Activated naive CD8-positive, alpha-beta T cell treated with anti-CD3 and anti-CD28 coated beads, Interleukin-2, amount 50 U/mL, for 24 hours (primary cell): Measurements from ENCODE around the gene PPP2R5E.
A peak's percentile ranks its signal among the peaks of the same experiment; 100 is the strongest.
"Not testable (repeated sequence)": the region's sequence is repeated elsewhere in the genome, so short reads cannot be mapped to it uniquely, and the experiment has no call there.

Experiments
- ATAC-seq: fragments of 150-1000 bp; cut with Tn5 transposase; one replicate; pipeline ENCODE4 v1.10.0; 2021
- DNase-seq: peaks from one replicate; pipeline ENCODE4 v3.0.0; 2021
- H3K27ac Mint-ChIP-seq: one replicate; pipeline ENCODE4 v1.8.0; 2021; ENCODE audit warnings: mild to moderate bottlenecking, mixed read lengths
- H3K27me3 Mint-ChIP-seq: one replicate; pipeline ENCODE4 v1.8.0; 2021; ENCODE audit warnings: mixed read lengths
- H3K36me3 Mint-ChIP-seq: one replicate; pipeline ENCODE4 v1.8.0; 2021; ENCODE audit warnings: low read depth, mixed read lengths
- H3K4me1 Mint-ChIP-seq: one replicate; pipeline ENCODE4 v1.8.0; 2021; ENCODE audit warnings: mixed read lengths
- H3K4me3 Mint-ChIP-seq: one replicate; pipeline ENCODE4 v1.8.0; 2021; ENCODE audit warnings: mild to moderate bottlenecking, moderate library complexity, mixed read lengths
- H3K9me3 Mint-ChIP-seq: one replicate; pipeline ENCODE4 v1.8.0; 2021; ENCODE audit warnings: mixed read lengths

PPP2R5E gene

GRCh38 chr14:63543826-63544406 lies 739 bp upstream of the PPP2R5E start:
- Mint-ChIP-seq H3K27me3 (peaks cover 2% of the 10 kb centered on the region), H3K27ac (peak overlapping the region; percentile 88), H3K9me3 (no peaks in the 10 kb centered on the region), H3K4me3 (peak overlapping the region; percentile 94), H3K4me1 (peaks cover 27% of the 10 kb centered on the region), H3K36me3 (peaks cover 18% of the 10 kb centered on the region)
- ATAC-seq (peak; percentile 18), DNase-seq (no peak)

GRCh38 chr14:63542231-63542999 lies 762 bp downstream of the PPP2R5E start:
- Mint-ChIP-seq H3K4me1 (peaks cover 29% of the 10 kb centered on the region), H3K27ac (peak overlapping the region; percentile 39), H3K36me3 (peaks cover 23% of the 10 kb centered on the region), H3K9me3 (no peaks in the 10 kb centered on the region), H3K4me3 (peak overlapping the region; percentile 94), H3K27me3 (peaks cover 2% of the 10 kb centered on the region)
- DNase-seq (peak; percentile 8), ATAC-seq (no peak)

GRCh38 chr14:63535918-63536317 lies 7.3 kb downstream of the PPP2R5E start:
- Mint-ChIP-seq H3K27ac (no peak overlapping the region), H3K36me3 (peaks cover 45% of the 10 kb centered on the region), H3K4me1 (peaks cover 9% of the 10 kb centered on the region), H3K27me3 (no peaks in the 10 kb centered on the region), H3K4me3 (no peak overlapping the region), H3K9me3 (no peaks in the 10 kb centered on the region)
- ATAC-seq (no peak), DNase-seq (no peak)

GRCh38 chr14:63533474-63533873 lies 9.7 kb downstream of the PPP2R5E start:
- H3K36me3 Mint-ChIP-seq, result peaks cover 41% of the 10 kb centered on the region
- DNase-seq (no peak), ATAC-seq (no peak)
- H3K9me3 Mint-ChIP-seq, result no peaks in the 10 kb centered on the region
- no peaks in the 10 kb centered on the region for H3K27me3 Mint-ChIP-seq
- H3K4me3 Mint-ChIP-seq, result no peak overlapping the region
- peaks cover 7% of the 10 kb centered on the region for H3K4me1 Mint-ChIP-seq
- no peak overlapping the region for H3K27ac Mint-ChIP-seq

- ATAC-seq, result peak; percentile 69
- H3K27me3 Mint-ChIP-seq, result no peaks in the 10 kb centered on the region
- peaks cover 3% of the 10 kb centered on the region for H3K9me3 Mint-ChIP-seq
- no peak overlapping the region for H3K4me3 Mint-ChIP-seq
- DNase-seq, result no peak
- H3K36me3 Mint-ChIP-seq, result peaks cover 26% of the 10 kb centered on the region
- peak overlapping the region; percentile 30 for H3K27ac Mint-ChIP-seq
- peaks cover 17% of the 10 kb centered on the region for H3K4me1 Mint-ChIP-seq
Measured at GRCh38 chr14:63524537-63525155, 18.5 kb downstream of the PPP2R5E start.

GRCh38 chr14:63523735-63524426 lies 19.3 kb downstream of the PPP2R5E start:
- Mint-ChIP-seq H3K4me3 (no peak overlapping the region), H3K27ac (peak overlapping the region; percentile 30)
- ATAC-seq, result no peak

GRCh38 chr14:63522511-63522910 lies 20.7 kb downstream of the PPP2R5E start:
- H3K4me3 Mint-ChIP-seq, H3K9me3 Mint-ChIP-seq, H3K27me3 Mint-ChIP-seq, H3K27ac Mint-ChIP-seq, ATAC-seq, DNase-seq: not testable (repeated sequence)
- Mint-ChIP-seq H3K36me3 (peaks cover 21% of the 10 kb centered on the region), H3K4me1 (peaks cover 17% of the 10 kb centered on the region)

More at GRCh38 chr14:63523735-63524426, 19.3 kb downstream of the PPP2R5E start:
- Mint-ChIP-seq H3K36me3 (peaks cover 23% of the 10 kb centered on the region), H3K27me3 (no peaks in the 10 kb centered on the region), H3K9me3 (peaks cover 3% of the 10 kb centered on the region), H3K4me1 (peaks cover 17% of the 10 kb centered on the region)
- DNase-seq, result no peak

GRCh38 chr14:63517354-63517753 lies 25.8 kb downstream of the PPP2R5E start:
- ATAC-seq, result no peak
- peaks cover 26% of the 10 kb centered on the region for H3K4me1 Mint-ChIP-seq

GRCh38 chr14:63515240-63515639 lies 27.9 kb downstream of the PPP2R5E start:
- Mint-ChIP-seq H3K27ac (no peak overlapping the region), H3K4me1 (peaks cover 44% of the 10 kb centered on the region), H3K4me3 (no peak overlapping the region), H3K27me3 (no peaks in the 10 kb centered on the region), H3K9me3 (no peaks in the 10 kb centered on the region), H3K36me3 (peaks cover 12% of the 10 kb centered on the region)
- no peak for ATAC-seq
- no peak for DNase-seq

More at GRCh38 chr14:63517354-63517753, 25.8 kb downstream of the PPP2R5E start:
- no peak for DNase-seq
- H3K9me3 Mint-ChIP-seq, result no peaks in the 10 kb centered on the region
- no peak overlapping the region for H3K4me3 Mint-ChIP-seq
- H3K27me3 Mint-ChIP-seq, result no peaks in the 10 kb centered on the region
- peaks cover 12% of the 10 kb centered on the region for H3K36me3 Mint-ChIP-seq
- H3K27ac Mint-ChIP-seq, result no peak overlapping the region

- Mint-ChIP-seq H3K9me3 (no peaks in the 10 kb centered on the region), H3K4me1 (peaks cover 52% of the 10 kb centered on the region), H3K27me3 (no peaks in the 10 kb centered on the region), H3K4me3 (no peak overlapping the region), H3K36me3 (peaks cover 11% of the 10 kb centered on the region), H3K27ac (no peak overlapping the region)
- ATAC-seq (no peak), DNase-seq (no peak)
Measured at GRCh38 chr14:63513756-63514155, 29.4 kb downstream of the PPP2R5E start.

GRCh38 chr14:63512861-63513260 lies 30.3 kb downstream of the PPP2R5E start:
- Mint-ChIP-seq H3K4me1 (peaks cover 59% of the 10 kb centered on the region), H3K9me3 (peaks cover 4% of the 10 kb centered on the region), H3K27ac (no peak overlapping the region), H3K4me3 (no peak overlapping the region), H3K27me3 (no peaks in the 10 kb centered on the region), H3K36me3 (peaks cover 16% of the 10 kb centered on the region)
- no peak for ATAC-seq
- no peak for DNase-seq

GRCh38 chr14:63510538-63510937 lies 32.6 kb downstream of the PPP2R5E start:
- Mint-ChIP-seq H3K27me3 (no peaks in the 10 kb centered on the region), H3K27ac (peak overlapping the region; percentile 23), H3K4me3 (no peak overlapping the region), H3K9me3 (peaks cover 4% of the 10 kb centered on the region), H3K4me1 (peaks cover 54% of the 10 kb centered on the region), H3K36me3 (peaks cover 17% of the 10 kb centered on the region)
- no peak for DNase-seq
- ATAC-seq, result peak; percentile 85

GRCh38 chr14:63508033-63508432 lies 35.1 kb downstream of the PPP2R5E start:
- no peak overlapping the region for H3K4me3 Mint-ChIP-seq
- H3K4me1 Mint-ChIP-seq, result peaks cover 37% of the 10 kb centered on the region
- H3K9me3 Mint-ChIP-seq, result peaks cover 4% of the 10 kb centered on the region
- H3K27me3 Mint-ChIP-seq, result no peaks in the 10 kb centered on the region
- peaks cover 17% of the 10 kb centered on the region for H3K36me3 Mint-ChIP-seq
- ATAC-seq (peak; percentile 44), DNase-seq (no peak)
- no peak overlapping the region for H3K27ac Mint-ChIP-seq

GRCh38 chr14:63504648-63505047 lies 38.5 kb downstream of the PPP2R5E start:
- Mint-ChIP-seq H3K4me1 (peaks cover 13% of the 10 kb centered on the region), H3K27me3 (no peaks in the 10 kb centered on the region), H3K9me3 (peaks cover 4% of the 10 kb centered on the region), H3K36me3 (peaks cover 11% of the 10 kb centered on the region), H3K4me3 (no peak overlapping the region), H3K27ac (no peak overlapping the region)
- DNase-seq, result no peak
- ATAC-seq, result no peak
